Activated CD4-positive, CD25-positive, alpha-beta regulatory T cell treated with anti-CD3 and anti-CD28 coated beads, Interleukin-2, amount 50 U/mL, for 72 hours (primary cell): ENCODE data around the gene CAMKK2.
A peak's percentile ranks its signal among the peaks of the same experiment; 100 is the strongest.
"Not testable (repeated sequence)": the region's sequence is repeated elsewhere in the genome, so short reads cannot be mapped to it uniquely, and the experiment has no call there.

Source experiments
- DNase-seq: peaks from one replicate; pipeline ENCODE4 v3.0.0; 2021

CAMKK2 gene

GRCh38 chr12:121241156-121241970 lies 55.1 kb downstream of the CAMKK2 start:
- DNase-seq: no peak

- peak; percentile 71 for DNase-seq
Measured at GRCh38 chr12:121240484-121241101, 55.9 kb downstream of the CAMKK2 start.

- no peak for DNase-seq
Measured at GRCh38 chr12:121240062-121240420, 56.5 kb downstream of the CAMKK2 start.

- DNase-seq: no peak
Measured at GRCh38 chr12:121239351-121240061, 57.0 kb downstream of the CAMKK2 start.

- DNase-seq: no peak
Measured at GRCh38 chr12:121238604-121239350, 57.7 kb downstream of the CAMKK2 start.

GRCh38 chr12:121238086-121238485 lies 58.4 kb downstream of the CAMKK2 start:
- no peak for DNase-seq

GRCh38 chr12:121237415-121237814 lies 59.1 kb downstream of the CAMKK2 start:
- no peak for DNase-seq

GRCh38 chr12:121236776-121237175 lies 59.7 kb downstream of the CAMKK2 start:
- DNase-seq: no peak

GRCh38 chr12:121233628-121234020 lies 62.9 kb downstream of the CAMKK2 start:
- no peak for DNase-seq

GRCh38 chr12:121232977-121233627 lies 63.4 kb downstream of the CAMKK2 start:
- no peak for DNase-seq

- DNase-seq: no peak
Measured at GRCh38 chr12:121232163-121232562, 64.3 kb downstream of the CAMKK2 start.

- no peak for DNase-seq
Measured at GRCh38 chr12:121230538-121230907, 66.0 kb downstream of the CAMKK2 start.

- DNase-seq: peak; percentile 63
Measured at GRCh38 chr12:121229826-121230537, 66.5 kb downstream of the CAMKK2 start.

- no peak for DNase-seq
Measured at GRCh38 chr12:121228919-121229665, 67.4 kb downstream of the CAMKK2 start.

GRCh38 chr12:121227294-121227693 lies 69.2 kb downstream of the CAMKK2 start:
- DNase-seq: no peak

- DNase-seq: not testable (repeated sequence)
Measured at GRCh38 chr12:121226871-121227270, 69.6 kb downstream of the CAMKK2 start.

- DNase-seq: no peak
Measured at GRCh38 chr12:121226399-121226798, 70.1 kb downstream of the CAMKK2 start.

- DNase-seq: no peak
Measured at GRCh38 chr12:121224591-121224990, 71.9 kb downstream of the CAMKK2 start.

- no peak for DNase-seq
Measured at GRCh38 chr12:121223292-121224285, 72.9 kb downstream of the CAMKK2 start.

- DNase-seq: no peak
Measured at GRCh38 chr12:121222847-121223246, 73.7 kb downstream of the CAMKK2 start.
